HepG2 (cell line): ENCODE results near the gene PPP1R12A. TPM values are rescaled to one million over a fixed set of nuclear protein-coding genes. Genes with fewer than 3 reads are reported as not detected.

Source experiments
- AFF4 ChIP-seq: sonication (generic); formaldehyde crosslinking; IDR thresholded peaks from 2 replicates; pipeline ENCODE4 v1.4.0; 2020; ENCODE audit warnings: missing genetic modification reagents
- BRF2 ChIP-seq: sonication (generic); formaldehyde crosslinking; IDR thresholded peaks from 2 replicates; pipeline ENCODE4 v1.8.1; 2022; ENCODE audit warnings: mild to moderate bottlenecking, missing genetic modification reagents
- EHMT2 ChIP-seq: fragments of 200-600 bp; sonication (generic); IDR thresholded peaks from 2 replicates; pipeline ENCODE4 v1.7.0; 2017; ENCODE audit warnings: antibody characterized with exemption, low read depth, low read length, borderline replicate concordance
- ELK4 ChIP-seq: sonication (generic); formaldehyde crosslinking; IDR thresholded peaks from 2 replicates; pipeline ENCODE4 v1.9.0; 2021; ENCODE audit warnings: missing genetic modification reagents, borderline replicate concordance
- LCORL ChIP-seq, 2 experiments: fragments of 450-650 bp in 1 of 2; sonication (generic) in 1 of 2; formaldehyde crosslinking in 1 of 2; IDR thresholded peaks; 2 replicates each; pipeline versions ENCODE4 v1.5.0 to v1.6.1; 2017 to 2020; ENCODE audit warnings: antibody characterized with exemption in 1 of 2, missing genetic modification reagents in 1 of 2
- SAP130 ChIP-seq: IDR thresholded peaks from 2 replicates; pipeline ENCODE4 v1.6.1; 2016; ENCODE audit warnings: low read depth
- THYN1 ChIP-seq: sonication (generic); formaldehyde crosslinking; IDR thresholded peaks from 2 replicates; pipeline ENCODE4 v1.8.1; 2023; ENCODE audit warnings: low read depth, mild to moderate bottlenecking, moderate library complexity, missing genetic modification reagents, borderline replicate concordance
- ZBTB37 ChIP-seq: sonication (generic); formaldehyde crosslinking; IDR thresholded peaks from 2 replicates; pipeline ENCODE4 v1.4.0; 2020; ENCODE audit warnings: mild to moderate bottlenecking, missing genetic modification reagents
- ZNF142 ChIP-seq: sonication (generic); formaldehyde crosslinking; IDR thresholded peaks from 2 replicates; pipeline ENCODE4 v1.4.0; 2020; ENCODE audit warnings: missing genetic modification reagents
- ZNF180 ChIP-seq: sonication (generic); formaldehyde crosslinking; IDR thresholded peaks from 2 replicates; pipeline ENCODE4 v1.4.0; 2020; ENCODE audit warnings: low read depth, missing genetic modification reagents, borderline replicate concordance
- ZNF512 ChIP-seq: sonication (generic); formaldehyde crosslinking; IDR thresholded peaks from 2 replicates; pipeline ENCODE4 v1.4.0; 2020; ENCODE audit warnings: mild to moderate bottlenecking, missing genetic modification reagents
- ZNF749 ChIP-seq: sonication (generic); formaldehyde crosslinking; IDR thresholded peaks from 2 replicates; pipeline ENCODE4 v1.8.0; 2022; ENCODE audit warnings: mild to moderate bottlenecking, missing genetic modification reagents, moderate library complexity, borderline replicate concordance
- polyA plus RNA-seq, 8 experiments: library from polyadenylated mRNA; depleted of rRNA in 3 of 8; stranded (reverse) in 7 of 8; unstranded in 1 of 8; fragments of >200 nt; fragmentation: Illumina TruSeq in 4 of 8; extraction: Trizol in 4 of 8; gene quantifications; 2 replicates each; pipeline versions ENCODE4 v1.2.1 to v1.2.3, GENCODE V29; 2011 to 2016; ENCODE audit warnings: low read depth in 4 of 8, missing spikeins in 1 of 8, mixed read lengths in 1 of 8; ENCODE audit not compliant: insufficient read depth in 1 of 8
- total RNA-seq, 5 experiments: library from RNA; depleted of rRNA; stranded (reverse); fragments of >200 nt; fragmentation: Illumina TruSeq; extraction: Trizol; gene quantifications; 2 replicates each; pipeline ENCODE4 v1.2.3, GENCODE V29; 2016; ENCODE audit warnings: low read depth in 1 of 5

PPP1R12A gene
- total and polyA plus RNA-seq, 2 of the 13 experiments (the other 11 are each of a cell fraction or from before 2014, with no cell fraction given): 23.8 to 50.0 TPM

GRCh38 chr12:79935021-79935623, at the start of gene PPP1R12A (continued):
- TF ChIP-seq ZNF512: no peak
- TF ChIP-seq AFF4 (CRISPR knock-in tag): 0 out of 2 replicates have a peak, but pooled peaks have one; percentile 19
- peak; percentile 66; the same call in 1 of the 2 replicates for TF ChIP-seq ZNF142 (CRISPR knock-in tag)
- TF ChIP-seq ZBTB37: no peak
- no peak for TF ChIP-seq BRF2
- no peak for TF ChIP-seq THYN1 (CRISPR knock-in tag)
- no peak for TF ChIP-seq ELK4 (CRISPR knock-in tag)
- no peak for TF ChIP-seq EHMT2
- no peak for TF ChIP-seq ZNF180 (CRISPR knock-in tag)
- peak; percentile 87 for TF ChIP-seq SAP130
- no peak for TF ChIP-seq LCORL (IDR thresholded peaks at IDR 0.05)
- TF ChIP-seq LCORL (CRISPR knock-in tag; IDR thresholded peaks at IDR 0.05): 0 out of 2 replicates have a peak, but pooled peaks have one; percentile 35
- TF ChIP-seq ZNF749 (CRISPR knock-in tag): peak; percentile 74; the same call in 1 of the 2 replicates
